DMS 273 treated with DMSO at 0.1 percent for 48 hours (cell line): ENCODE results near the gene CEACAM19.
"Not testable (repeated sequence)": the region's sequence is repeated elsewhere in the genome, so short reads cannot be mapped to it uniquely, and the experiment has no call there.

ENCODE experiments used
- DNase-seq: peaks from one replicate; lab custom pipeline; 2025; lab: John Stamatoyannopoulos, UW

Gene CEACAM19

DNA sequence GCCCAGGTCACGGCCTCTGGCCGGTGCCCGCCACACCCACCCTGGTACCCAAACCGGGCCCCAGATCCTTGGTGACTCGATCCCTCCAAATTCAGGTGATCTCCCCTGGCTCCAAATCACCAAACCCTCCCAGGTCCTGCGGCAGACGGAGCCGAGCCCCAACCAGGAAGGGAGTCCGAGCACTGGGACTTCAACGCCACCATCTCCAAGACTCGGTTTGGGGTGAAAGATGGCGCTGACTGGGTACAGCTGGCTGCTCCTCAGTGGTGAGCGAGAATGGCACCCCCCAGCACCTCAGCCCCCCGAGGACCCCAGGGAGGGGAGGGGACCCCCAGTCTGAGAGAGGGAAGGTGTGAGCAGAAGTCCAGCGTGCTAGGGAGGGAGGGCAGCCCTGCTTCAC is 29.9 kb downstream of the CEACAM19 start:
- no peak for DNase-seq

DNA sequence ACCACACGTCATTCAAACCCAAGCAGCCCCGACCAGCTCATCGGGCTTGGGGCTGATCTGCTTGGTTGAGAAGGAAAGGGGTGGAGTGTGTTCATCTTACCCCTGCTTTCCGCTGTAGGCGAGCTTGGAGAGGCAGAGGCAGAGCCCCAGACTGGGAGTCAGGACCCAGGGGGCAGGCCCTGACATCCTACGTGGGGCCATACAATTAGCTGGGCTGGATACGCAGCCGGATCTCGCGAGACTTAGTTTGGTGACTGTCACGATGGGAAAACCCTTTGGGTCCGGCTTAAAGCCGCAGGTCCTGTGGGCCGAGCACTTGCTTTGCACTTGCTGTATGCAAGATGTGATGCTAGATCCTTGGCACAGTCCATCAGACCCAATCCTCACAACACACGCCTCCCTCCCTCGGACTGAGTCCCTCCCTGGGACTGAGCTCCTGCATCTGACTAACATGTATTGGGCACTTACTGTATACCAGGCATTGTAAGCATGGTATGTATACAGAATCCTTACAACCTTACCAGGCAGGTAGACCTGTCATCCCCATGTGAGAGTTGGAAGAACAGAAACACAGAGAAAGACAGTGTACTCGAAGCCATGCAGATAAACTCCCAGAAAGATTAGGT is 31.4 kb downstream of the CEACAM19 start:
- no peak for DNase-seq

- DNase-seq, result no peak
Measured at GRCh38 chr19:44703336-44704078, 32.2 kb downstream of the CEACAM19 start.

DNA sequence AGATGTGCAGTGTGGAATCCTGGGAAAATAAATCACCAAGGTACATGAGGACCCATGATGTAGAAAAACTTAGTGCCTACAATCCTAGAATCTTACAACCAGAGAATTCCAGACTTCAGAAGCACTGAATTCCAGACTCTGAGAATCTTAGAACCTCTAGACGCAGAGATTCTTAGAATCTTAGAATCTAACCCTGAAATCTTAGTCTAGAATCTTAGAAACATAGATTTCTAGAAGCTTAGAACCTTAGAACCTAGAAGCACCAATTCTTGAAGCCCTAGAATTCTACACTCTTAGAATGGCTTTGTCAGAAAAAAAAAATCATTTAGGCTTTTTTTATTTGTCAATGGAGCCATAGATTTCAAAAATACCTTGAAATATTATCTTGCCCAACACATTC is 33.7 kb downstream of the CEACAM19 start:
- no peak for DNase-seq

GRCh38 chr19:44705502-44706010 is 34.3 kb downstream of the CEACAM19 start:
- DNase-seq, result no peak

DNA sequence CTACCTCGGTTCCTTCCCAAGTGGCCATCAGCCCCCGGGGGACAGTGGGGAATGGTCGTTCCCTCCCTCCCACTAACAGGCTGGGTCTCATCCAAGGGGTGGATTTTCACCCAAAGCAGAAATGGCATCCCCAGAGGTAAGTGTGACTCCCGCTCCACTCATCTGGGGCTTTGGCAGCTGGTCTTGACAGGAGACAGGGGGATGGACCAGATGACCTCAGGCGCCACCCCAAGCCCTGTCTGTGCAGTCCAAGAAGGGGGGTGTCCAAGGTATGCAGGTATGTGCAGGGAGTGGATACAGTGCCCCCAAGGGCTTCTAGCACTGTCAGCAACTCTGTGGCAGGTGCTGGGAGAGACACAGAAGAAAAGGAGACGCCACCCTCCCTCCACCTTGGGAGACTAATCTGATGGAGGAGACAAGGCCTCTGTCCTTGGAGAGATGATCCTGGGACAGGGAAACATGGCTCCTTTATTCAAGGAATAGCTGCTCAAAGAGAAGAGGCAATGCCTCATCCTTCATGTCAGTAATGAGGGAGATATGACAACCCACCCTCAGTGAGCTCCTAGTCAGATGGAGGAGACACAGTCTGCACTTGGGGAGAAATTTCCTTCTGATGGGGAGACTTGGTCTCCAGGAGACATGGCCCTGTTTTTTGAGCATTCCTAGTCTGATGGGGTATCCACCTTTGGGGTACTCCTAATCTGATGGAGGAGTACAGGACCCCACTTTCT is 35.4 kb downstream of the CEACAM19 start:
- no peak for DNase-seq

DNA sequence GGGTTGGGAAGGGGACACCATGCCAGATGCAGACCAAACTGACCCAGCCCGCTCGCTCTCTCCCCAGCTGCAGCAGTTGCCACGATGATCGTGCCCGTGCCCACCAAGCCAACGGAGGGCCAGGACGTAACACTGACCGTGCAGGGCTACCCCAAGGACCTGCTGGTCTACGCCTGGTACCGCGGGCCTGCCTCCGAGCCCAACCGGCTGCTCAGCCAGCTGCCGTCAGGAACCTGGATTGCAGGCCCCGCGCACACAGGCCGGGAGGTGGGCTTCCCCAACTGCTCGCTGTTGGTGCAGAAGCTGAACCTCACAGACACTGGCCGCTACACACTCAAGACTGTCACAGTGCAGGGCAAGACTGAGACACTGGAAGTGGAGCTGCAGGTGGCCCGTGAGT is 36.5 kb downstream of the CEACAM19 start:
- DNase-seq, result no peak

DNA sequence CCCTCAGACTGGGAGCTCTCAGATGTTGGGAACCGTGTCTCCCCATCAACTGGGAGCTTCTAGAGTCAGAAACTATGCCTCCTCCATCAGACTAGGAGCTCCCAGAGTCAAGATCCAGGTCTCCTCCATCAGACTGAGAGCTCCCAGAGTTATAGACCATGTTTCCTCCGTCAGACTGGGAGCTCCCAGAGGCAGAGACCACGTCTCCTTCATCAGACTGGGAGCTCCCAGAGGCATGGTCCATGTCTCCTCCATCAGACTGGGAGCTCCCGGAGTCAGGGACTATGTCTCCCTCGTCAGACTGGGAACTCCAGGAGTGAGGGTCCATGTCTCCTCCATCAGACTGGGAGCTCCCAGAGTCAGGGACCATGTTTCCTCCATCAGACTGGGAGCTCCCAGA is 37.7 kb downstream of the CEACAM19 start:
- no peak for DNase-seq

GRCh38 chr19:44709434-44710266 is 38.4 kb downstream of the CEACAM19 start:
- DNase-seq, result not testable (repeated sequence)

- DNase-seq, result no peak
Measured at GRCh38 chr19:44710483-44710882, 39.2 kb downstream of the CEACAM19 start.

- DNase-seq, result no peak
Measured at GRCh38 chr19:44712864-44713515, 41.7 kb downstream of the CEACAM19 start.

DNA sequence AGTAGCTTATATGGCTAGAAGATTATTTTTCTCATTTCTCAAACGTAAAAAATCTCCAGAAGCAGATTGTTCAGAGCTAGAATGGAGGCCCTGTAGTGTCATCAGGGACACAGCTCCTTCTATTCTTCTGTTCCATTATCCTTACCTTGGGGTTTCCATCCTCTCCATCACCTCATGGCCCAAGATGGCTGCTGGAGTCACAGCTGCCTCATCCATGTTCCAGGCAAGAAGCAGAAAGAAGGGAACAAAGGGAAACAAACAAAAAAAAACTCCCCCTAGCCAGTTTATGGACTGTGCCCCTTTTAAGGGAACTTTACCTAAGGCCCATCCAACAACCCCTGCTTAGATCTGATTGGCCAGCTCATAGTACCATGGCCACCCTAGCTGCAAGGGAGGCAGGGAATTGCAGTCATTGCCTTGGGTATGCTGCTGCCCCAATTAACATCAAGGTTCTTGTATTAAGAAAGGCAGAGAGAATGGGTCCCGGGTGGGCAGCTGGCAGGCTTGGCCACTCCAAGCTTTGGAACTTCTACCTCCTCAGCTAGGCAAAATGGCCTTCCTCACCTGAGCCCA is 43.4 kb downstream of the CEACAM19 start:
- no peak for DNase-seq

GRCh38 chr19:44717603-44718002 is 46.3 kb downstream of the CEACAM19 start:
- no peak for DNase-seq

GRCh38 chr19:44718441-44719261 is 47.4 kb downstream of the CEACAM19 start:
- no peak for DNase-seq

DNA sequence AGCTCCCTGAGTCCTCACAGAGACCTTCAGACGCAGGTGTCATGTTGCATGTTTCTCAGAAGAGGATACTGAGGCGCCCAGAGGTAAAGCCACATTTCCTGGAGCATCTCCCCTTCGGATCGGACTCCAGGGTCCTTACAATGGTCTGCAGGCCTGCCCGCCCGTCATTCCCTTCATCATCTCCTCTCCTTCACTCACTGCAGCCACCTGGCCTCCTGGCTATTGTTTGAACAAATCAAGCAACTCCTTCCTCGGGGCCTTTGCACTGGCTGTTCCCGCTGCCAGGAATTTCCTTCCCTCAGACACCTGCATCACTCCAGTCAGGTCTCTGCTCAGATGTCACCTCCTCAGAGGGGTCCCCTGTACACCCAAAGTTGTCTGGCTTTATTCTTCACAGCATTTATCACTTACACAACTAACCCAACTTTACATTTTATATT is 48.0 kb downstream of the CEACAM19 start:
- no peak for DNase-seq

- not testable (repeated sequence) for DNase-seq
Measured at GRCh38 chr19:44720396-44720795, 49.1 kb downstream of the CEACAM19 start.

- no peak for DNase-seq
Measured at GRCh38 chr19:44720945-44721344, 49.7 kb downstream of the CEACAM19 start.

DNA sequence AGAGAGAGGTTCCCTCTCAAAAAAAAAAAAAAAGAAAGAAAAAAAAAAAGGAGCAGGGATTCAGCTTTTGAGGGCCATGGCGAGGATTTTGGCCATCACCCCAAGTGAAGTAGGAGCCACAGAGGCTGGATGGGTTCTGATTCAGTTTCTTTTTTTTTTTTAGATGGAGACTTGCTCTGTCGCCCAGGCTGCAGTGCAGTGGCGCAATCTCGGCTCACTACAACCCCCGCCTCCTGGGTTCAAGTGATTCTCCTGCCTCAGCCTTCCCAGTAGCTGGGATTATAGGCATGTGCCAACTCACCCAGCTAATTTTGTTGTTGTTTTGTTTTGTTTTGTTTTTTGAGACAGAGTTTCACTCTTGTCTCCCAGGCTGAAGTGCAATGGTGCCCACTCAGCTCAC is 50.1 kb downstream of the CEACAM19 start:
- not testable (repeated sequence) for DNase-seq

DNA sequence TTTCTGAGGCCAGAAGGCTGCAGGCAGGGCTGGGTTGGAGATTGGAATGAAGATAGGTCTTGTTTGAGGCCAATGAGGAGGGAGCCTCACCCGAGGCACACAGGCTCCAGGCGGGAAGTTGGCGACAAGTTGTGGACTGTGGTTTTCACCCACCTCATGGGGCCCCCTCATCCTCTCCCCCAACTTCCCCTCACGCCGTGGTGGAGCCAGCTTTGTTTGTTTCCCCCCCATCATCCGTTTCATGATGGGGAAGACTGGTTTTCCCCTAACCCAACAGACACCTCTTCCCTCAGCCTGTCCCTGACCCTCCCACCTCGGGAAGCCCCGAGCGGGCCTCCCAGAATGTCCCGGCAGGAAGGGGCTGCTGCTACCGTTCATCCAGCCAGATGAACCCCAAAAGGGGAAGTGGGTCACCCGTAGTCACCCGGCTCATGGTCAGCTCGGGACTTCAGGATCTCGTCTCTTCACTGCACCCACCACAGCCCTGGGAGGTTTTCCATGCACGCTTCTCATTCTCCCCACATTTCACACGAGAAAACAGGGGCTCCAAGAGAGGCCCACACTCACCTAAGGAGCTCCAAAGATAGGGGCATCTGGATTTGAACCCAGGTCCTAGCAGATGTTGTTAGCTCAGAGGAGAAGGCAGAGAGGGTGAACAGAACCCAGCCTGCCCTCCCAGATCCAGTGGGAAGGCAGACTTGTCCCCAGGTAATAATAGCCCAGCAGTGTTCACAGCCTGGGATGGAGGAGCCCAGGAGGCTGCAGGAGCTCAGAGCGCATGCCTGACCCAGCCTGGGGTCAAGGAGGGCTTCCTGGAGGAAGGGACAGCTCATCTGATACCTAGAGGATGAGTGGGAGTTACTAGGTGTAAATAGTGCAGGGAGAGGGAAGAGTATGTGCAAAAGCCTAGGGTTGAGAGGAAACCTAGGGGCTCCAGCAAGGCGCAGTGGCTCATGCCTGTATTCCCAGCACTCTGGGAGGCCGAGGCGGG is 51.1 kb downstream of the CEACAM19 start:
- DNase-seq, result no peak
